ENCODE data around the gene NTRK1. TPM values are rescaled to one million over a fixed set of nuclear protein-coding genes. Genes with fewer than 3 reads are reported as not detected.

NTRK1 gene
- total RNA-seq, 1 donor from 2014 or later: 6.6 TPM

- TF ChIP-seq CTCF (conservative IDR thresholded peaks at IDR 0.05): no peak
- H3K27ac Mint-ChIP-seq: no peak overlapping the region
- no peak for DNase-seq (ENCODE audit: extremely low spot score, unreplicated experiment)
- no peak overlapping the region for H3K4me3 Mint-ChIP-seq
- H3K4me1 Mint-ChIP-seq (ENCODE audit: unreplicated experiment): peaks cover 32% of the 10 kb centered on the region
- no peaks in the 10 kb centered on the region for H3K9me3 Mint-ChIP-seq
- H3K27me3 Mint-ChIP-seq: peaks cover 81% of the 10 kb centered on the region
- H3K36me3 Mint-ChIP-seq: no peaks in the 10 kb centered on the region
Observed at GRCh38 chr1:156881663-156882062, 21.0 kb downstream of the NTRK1 start.

DNA sequence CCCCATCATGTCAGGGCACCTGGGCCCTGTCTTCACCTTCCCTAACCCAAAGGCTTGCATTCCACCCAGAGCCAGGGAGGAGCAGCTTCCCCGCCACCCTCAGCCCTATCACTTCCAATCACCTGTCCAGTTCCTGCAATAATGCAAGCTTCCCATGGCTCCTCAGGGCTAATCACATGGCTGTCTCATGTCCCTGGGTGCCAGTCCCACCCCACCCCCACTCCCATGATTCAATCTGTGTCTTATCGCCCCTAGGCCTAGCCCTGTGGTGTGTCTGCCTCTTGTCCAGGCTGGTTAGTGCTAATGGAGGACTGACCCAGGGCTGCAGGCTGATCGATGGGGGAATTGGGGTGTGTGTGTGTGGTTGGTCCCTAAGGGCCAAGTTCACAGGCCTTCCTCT, 21.9 kb downstream of the NTRK1 start:
- Mint-ChIP-seq H3K36me3 (no peaks in the 10 kb centered on the region), H3K4me1 (ENCODE audit: unreplicated experiment) (peaks cover 36% of the 10 kb centered on the region), H3K4me3 (no peak overlapping the region), H3K9me3 (no peaks in the 10 kb centered on the region), H3K27me3 (peaks cover 80% of the 10 kb centered on the region), H3K27ac (no peak overlapping the region)
- no peak for DNase-seq (ENCODE audit: extremely low spot score, unreplicated experiment)
- no peak for TF ChIP-seq CTCF (conservative IDR thresholded peaks at IDR 0.05)

DNA sequence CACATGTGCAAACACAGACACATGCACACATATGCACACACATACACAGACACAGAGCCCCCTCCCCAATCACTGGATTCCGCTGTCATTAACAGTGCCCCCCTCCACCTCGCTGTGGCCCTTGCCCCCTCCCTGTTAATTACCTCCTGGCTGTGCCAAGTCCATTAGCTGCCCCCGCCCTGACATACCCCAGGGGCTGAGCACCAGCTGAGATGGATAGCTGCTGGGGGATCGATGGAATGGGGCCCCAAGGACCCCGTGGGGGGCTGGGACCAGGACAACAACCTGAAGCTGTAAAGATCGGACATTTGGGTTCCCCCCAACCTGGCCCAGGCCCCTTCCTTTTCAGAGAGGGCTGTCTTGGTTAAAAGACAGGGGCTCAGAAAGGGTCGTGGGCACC, 23.3 kb downstream of the NTRK1 start:
- Mint-ChIP-seq H3K36me3 (no peaks in the 10 kb centered on the region), H3K9me3 (no peaks in the 10 kb centered on the region), H3K4me3 (no peak overlapping the region), H3K27me3 (peaks cover 70% of the 10 kb centered on the region), H3K4me1 (ENCODE audit: unreplicated experiment) (peaks cover 39% of the 10 kb centered on the region), H3K27ac (peak overlapping the region; percentile 26)
- no peak for DNase-seq (ENCODE audit: extremely low spot score, unreplicated experiment)
- no peak for TF ChIP-seq CTCF (conservative IDR thresholded peaks at IDR 0.05)

DNA sequence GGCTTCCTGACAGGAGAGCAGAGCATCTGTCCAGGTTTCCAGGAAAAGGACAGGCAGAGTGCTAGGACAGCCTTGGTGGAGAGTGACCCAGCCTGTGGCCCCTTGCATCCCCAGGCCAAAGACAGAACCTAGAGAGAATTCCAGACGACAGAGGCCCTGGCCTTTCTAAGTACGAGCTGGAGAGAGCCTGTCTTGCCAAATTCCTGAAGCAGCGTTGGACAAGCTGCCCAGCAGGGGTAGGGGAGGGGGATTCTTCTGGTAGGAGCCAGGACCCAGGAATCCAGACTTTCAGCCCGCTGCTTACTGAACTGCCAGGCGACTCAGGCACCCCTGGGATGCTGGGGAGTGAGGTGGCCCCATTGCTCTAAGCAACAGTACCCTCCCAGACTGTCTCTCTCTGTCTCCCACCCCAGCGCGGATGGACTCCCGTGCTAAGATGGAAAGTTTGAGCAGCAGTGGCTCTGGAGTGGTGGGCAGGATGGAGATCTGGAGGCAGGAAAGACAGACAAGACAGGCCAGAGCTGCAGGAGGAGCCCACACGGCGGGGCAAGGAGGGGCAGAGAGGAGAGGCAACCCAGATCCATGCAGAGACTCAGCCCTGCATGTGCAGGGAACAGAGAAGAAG, 24.0 kb downstream of the NTRK1 start:
- Mint-ChIP-seq H3K4me3 (no peak overlapping the region), H3K27ac (no peak overlapping the region), H3K27me3 (peaks cover 70% of the 10 kb centered on the region), H3K4me1 (ENCODE audit: unreplicated experiment) (peaks cover 41% of the 10 kb centered on the region), H3K9me3 (no peaks in the 10 kb centered on the region), H3K36me3 (no peaks in the 10 kb centered on the region)
- no peak for TF ChIP-seq CTCF (conservative IDR thresholded peaks at IDR 0.05)
- DNase-seq (ENCODE audit: extremely low spot score, unreplicated experiment): no peak

GRCh38 chr1:156885314-156885713, 24.6 kb downstream of the NTRK1 start:
- no peak overlapping the region for H3K27ac Mint-ChIP-seq
- no peak overlapping the region for H3K4me3 Mint-ChIP-seq
- H3K9me3 Mint-ChIP-seq: no peaks in the 10 kb centered on the region
- H3K4me1 Mint-ChIP-seq (ENCODE audit: unreplicated experiment): peaks cover 46% of the 10 kb centered on the region
- DNase-seq (ENCODE audit: extremely low spot score, unreplicated experiment): no peak
- H3K27me3 Mint-ChIP-seq: peaks cover 72% of the 10 kb centered on the region
- no peak for TF ChIP-seq CTCF (conservative IDR thresholded peaks at IDR 0.05)
- no peaks in the 10 kb centered on the region for H3K36me3 Mint-ChIP-seq

Measured in type B pancreatic cell (in vitro differentiated cells).